K562 (cell line): ENCODE data around the gene ANKRD34A. TPM values are rescaled to one million over a fixed set of nuclear protein-coding genes. Genes with fewer than 3 reads are reported as not detected.

Source experiments
- ASH1L ChIP-seq: fragments of 450-650 bp; IDR thresholded peaks from 2 replicates; pipeline ENCODE4 v1.6.1; 2018; ENCODE audit warnings: borderline replicate concordance, mild to moderate bottlenecking, low read depth; ENCODE audit not compliant: partially characterized antibody
- BCL6 ChIP-seq: fragments of 250-450 bp; sonication (Bioruptor Pico); IDR thresholded peaks from 2 replicates; pipeline ENCODE4 v1.4.0; 2020
- CSDE1 ChIP-seq, 2 experiments: fragments of 450-650 bp; IDR thresholded peaks; 2 replicates each; pipeline ENCODE4 v1.6.1; 2016; ENCODE audit warnings: mild to moderate bottlenecking in 1 of 2
- DIDO1 ChIP-seq: fragments of 450-650 bp; IDR thresholded peaks from 2 replicates; pipeline ENCODE4 v1.6.1; 2016; ENCODE audit warnings: low read depth, missing biosample characterization, missing genetic modification characterization
- KAT7 ChIP-seq: sonication (generic); formaldehyde crosslinking; IDR thresholded peaks from 2 replicates; pipeline ENCODE4 v1.8.0; 2022; ENCODE audit warnings: missing genetic modification reagents, mild to moderate bottlenecking, borderline replicate concordance
- KLF6 ChIP-seq: fragments of 250-450 bp; sonication (Bioruptor Pico); IDR thresholded peaks from 2 replicates; pipeline ENCODE4 v1.4.0; 2020; ENCODE audit warnings: mild to moderate bottlenecking, moderate library complexity, borderline replicate concordance
- MAFF ChIP-seq: IDR thresholded peaks from 2 replicates; pipeline ENCODE4 v1.6.1; 2012; ENCODE audit warnings: low read length, improper control_type of control experiment
- MAFK ChIP-seq: IDR thresholded peaks from 2 replicates; pipeline ENCODE4 v1.6.1; 2011; ENCODE audit warnings: low read length, improper control_type of control experiment
- MTA3 ChIP-seq: fragments of 450-650 bp; formaldehyde crosslinking; IDR thresholded peaks from 2 replicates; pipeline ENCODE4 v1.6.1; 2017; ENCODE audit warnings: mild to moderate bottlenecking, borderline replicate concordance
- NR4A1 ChIP-seq, 2 experiments: fragments of 250-450 bp in 1 of 2; fragments of 450-650 bp in 1 of 2; sonication (Bioruptor Pico) in 1 of 2; IDR thresholded peaks; 2 replicates each; pipeline versions ENCODE4 v1.4.0 to v1.6.1; 2016 to 2020; ENCODE audit warnings: mild to moderate bottlenecking in 2 of 2, missing compliant biosample characterization in 1 of 2, missing genetic modification characterization in 1 of 2, moderate library complexity in 1 of 2
- RB1 ChIP-seq: fragments of 450-650 bp; IDR thresholded peaks from 2 replicates; pipeline ENCODE4 v1.6.1; 2017; ENCODE audit warnings: low read depth, mild to moderate bottlenecking
- RBM25 ChIP-seq: fragments of 200-400 bp; formaldehyde crosslinking; IDR thresholded peaks from 2 replicates; pipeline ENCODE4 v1.6.1; 2018; ENCODE audit warnings: low read length, low read depth, moderate library complexity; ENCODE audit not compliant: severe bottlenecking
- SNRNP70 ChIP-seq: fragments of 200-400 bp; formaldehyde crosslinking; optimal IDR thresholded peaks from 2 replicates; pipeline ENCODE3; 2017; ENCODE audit warnings: low read depth, low read length
- SRSF1 ChIP-seq: fragments of 200-400 bp; formaldehyde crosslinking; IDR thresholded peaks from 2 replicates; pipeline ENCODE4 v1.6.1; 2017; ENCODE audit warnings: mild to moderate bottlenecking, low read depth, low read length, moderate library complexity
- TAF7 ChIP-seq: fragments of 450-650 bp; IDR thresholded peaks from 2 replicates; pipeline ENCODE4 v1.6.1; 2016; ENCODE audit warnings: missing genetic modification characterization, missing compliant biosample characterization
- TGIF2 ChIP-seq: sonication (generic); formaldehyde crosslinking; IDR thresholded peaks from 2 replicates; pipeline ENCODE4 v1.8.1; 2022; ENCODE audit warnings: mild to moderate bottlenecking, missing genetic modification reagents, moderate library complexity
- ZBTB34 ChIP-seq: fragments of 250-450 bp; sonication (Bioruptor Pico); IDR thresholded peaks from 2 replicates; pipeline ENCODE4 v1.8.0; 2021; ENCODE audit warnings: mild to moderate bottlenecking, moderate library complexity
- ZNF384 ChIP-seq: IDR thresholded peaks from 2 replicates; pipeline ENCODE4 v1.6.1; 2012; ENCODE audit warnings: low read depth, low read length, improper control_type of control experiment
- ZNF639 ChIP-seq, 2 experiments: fragments of 200-800 bp in 1 of 2; sonication (Bioruptor generic) in 1 of 2; sonication (generic) in 1 of 2; formaldehyde crosslinking in 1 of 2; IDR thresholded peaks in 1 of 2; conservative IDR thresholded peaks in 1 of 2; 2 replicates each; pipeline versions ENCODE4 v1.5.0 to v1.6.1; 2016 to 2020; ENCODE audit warnings: missing compliant biosample characterization in 1 of 2, missing genetic modification characterization in 1 of 2, missing genetic modification reagents in 1 of 2
- ZNF717 ChIP-seq: fragments of 250-450 bp; sonication (Bioruptor Pico); IDR thresholded peaks from 2 replicates; pipeline ENCODE4 v1.5.0; 2021
- ZSCAN29 ChIP-seq: fragments of 450-650 bp; IDR thresholded peaks from 2 replicates; pipeline ENCODE4 v1.6.1; 2017
- polyA plus RNA-seq, 8 experiments: library from polyadenylated mRNA; depleted of rRNA in 4 of 8; stranded (reverse) in 5 of 8; unstranded in 3 of 8; fragments of >200 nt; fragmentation: Nextera tagmentation in 2 of 8; fragmentation: Illumina TruSeq in 1 of 8; extraction: Ambion mirVana in 2 of 8; extraction: Trizol in 1 of 8; gene quantifications; 2 replicates each; pipeline versions ENCODE4 v1.2.1 to v1.2.3, GENCODE V29; 2011 to 2014; ENCODE audit warnings: inconsistent platforms in 1 of 8, missing spikeins in 1 of 8
- total RNA-seq, 7 experiments: library from RNA; depleted of rRNA in 6 of 7; stranded (reverse); fragments of >200 nt in 6 of 7; fragmentation: Illumina TruSeq in 2 of 7; extraction: Trizol in 2 of 7; gene quantifications; 2 replicates each; pipeline versions ENCODE4 v1.2.1 to v1.2.3, GENCODE V29; 2011 to 2021; ENCODE audit warnings: low replicate concordance in 1 of 7
- TF ChIP-seq, protein P1 (sequence below): IDR thresholded peaks from 3 replicates; pipeline ENCODE4 v1.6.1; 2011; ENCODE audit warnings: borderline replicate concordance, mild to moderate bottlenecking, moderate library complexity; ENCODE audit not compliant: insufficient read length; ENCODE audit errors: extremely low read depth

ANKRD34A gene
- total and polyA plus RNA-seq, 9 of the 15 experiments (the other 6 are each of a cell fraction or from before 2014, with no cell fraction given), result 0.06 to 1.6 (median 0.43) TPM

- TF ChIP-seq CSDE1 (IDR thresholded peaks at IDR 0.05), result no peak
- TF ChIP-seq KLF6 (CRISPR knock-in tag), result no peak
- no peak; the same call in 1 of the 2 replicates for TF ChIP-seq RB1
- peak; percentile 60 for TF ChIP-seq RBM25
- TF ChIP-seq, protein P1, sequence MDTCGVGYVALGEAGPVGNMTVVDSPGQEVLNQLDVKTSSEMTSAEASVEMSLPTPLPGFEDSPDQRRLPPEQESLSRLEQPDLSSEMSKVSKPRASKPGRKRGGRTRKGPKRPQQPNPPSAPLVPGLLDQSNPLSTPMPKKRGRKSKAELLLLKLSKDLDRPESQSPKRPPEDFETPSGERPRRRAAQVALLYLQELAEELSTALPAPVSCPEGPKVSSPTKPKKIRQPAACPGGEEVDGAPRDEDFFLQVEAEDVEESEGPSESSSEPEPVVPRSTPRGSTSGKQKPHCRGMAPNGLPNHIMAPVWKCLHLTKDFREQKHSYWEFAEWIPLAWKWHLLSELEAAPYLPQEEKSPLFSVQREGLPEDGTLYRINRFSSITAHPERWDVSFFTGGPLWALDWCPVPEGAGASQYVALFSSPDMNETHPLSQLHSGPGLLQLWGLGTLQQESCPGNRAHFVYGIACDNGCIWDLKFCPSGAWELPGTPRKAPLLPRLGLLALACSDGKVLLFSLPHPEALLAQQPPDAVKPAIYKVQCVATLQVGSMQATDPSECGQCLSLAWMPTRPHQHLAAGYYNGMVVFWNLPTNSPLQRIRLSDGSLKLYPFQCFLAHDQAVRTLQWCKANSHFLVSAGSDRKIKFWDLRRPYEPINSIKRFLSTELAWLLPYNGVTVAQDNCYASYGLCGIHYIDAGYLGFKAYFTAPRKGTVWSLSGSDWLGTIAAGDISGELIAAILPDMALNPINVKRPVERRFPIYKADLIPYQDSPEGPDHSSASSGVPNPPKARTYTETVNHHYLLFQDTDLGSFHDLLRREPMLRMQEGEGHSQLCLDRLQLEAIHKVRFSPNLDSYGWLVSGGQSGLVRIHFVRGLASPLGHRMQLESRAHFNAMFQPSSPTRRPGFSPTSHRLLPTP, result no peak
- TF ChIP-seq SRSF1, result no peak
- no peak for TF ChIP-seq TGIF2
- peak; percentile 32; the same call in 1 of the 2 replicates for TF ChIP-seq DIDO1 (tag)
- no peak for TF ChIP-seq SNRNP70
- TF ChIP-seq ZBTB34, result no peak
- TF ChIP-seq ZSCAN29, result no peak
- peak in 1 of 2 experiments; percentile 66; a peak in 2 of 4 replicates for TF ChIP-seq ZNF639 (CRISPR knock-in tag; conservative IDR thresholded peaks at IDR 0.05 in 1 of 2, IDR thresholded peaks at IDR 0.05 in 1 of 2)
- peak; percentile 20; the same call in 1 of the 2 replicates for TF ChIP-seq MAFK
- TF ChIP-seq ZNF717 (CRISPR knock-in tag), result no peak
- TF ChIP-seq BCL6 (CRISPR knock-in tag), result no peak
- TF ChIP-seq MAFF, result no peak
- no peak for TF ChIP-seq ZNF384
- TF ChIP-seq KAT7 (CRISPR knock-in tag), result peak; percentile 72; the same call in 1 of the 2 replicates
- peak; percentile 72 for TF ChIP-seq MTA3
- TF ChIP-seq ASH1L, result peak; percentile 84
- peak; percentile 52; the same call in 1 of the 2 replicates for TF ChIP-seq TAF7
- TF ChIP-seq NR4A1 (CRISPR knock-in tag; IDR thresholded peaks at IDR 0.05), result 0 out of 2 replicates have a peak, but pooled peaks have one; percentile 29
- TF ChIP-seq NR4A1 (tag; IDR thresholded peaks at IDR 0.05), result peak; percentile 78
Observed at GRCh38 chr1:145978854-145979745, 14.7 kb upstream of the ANKRD34A start (continued).
